ENCODE measurements around the gene ENPP1. TPM values are rescaled to one million over a fixed set of nuclear protein-coding genes. Genes with fewer than 3 reads are reported as not detected.
"Not testable (repeated sequence)": the region's sequence is repeated elsewhere in the genome, so short reads cannot be mapped to it uniquely, and the experiment has no call there.

Gene ENPP1
- total RNA-seq, 2 donors from 2014 or later, result 13.5 to 13.6 TPM

DNA sequence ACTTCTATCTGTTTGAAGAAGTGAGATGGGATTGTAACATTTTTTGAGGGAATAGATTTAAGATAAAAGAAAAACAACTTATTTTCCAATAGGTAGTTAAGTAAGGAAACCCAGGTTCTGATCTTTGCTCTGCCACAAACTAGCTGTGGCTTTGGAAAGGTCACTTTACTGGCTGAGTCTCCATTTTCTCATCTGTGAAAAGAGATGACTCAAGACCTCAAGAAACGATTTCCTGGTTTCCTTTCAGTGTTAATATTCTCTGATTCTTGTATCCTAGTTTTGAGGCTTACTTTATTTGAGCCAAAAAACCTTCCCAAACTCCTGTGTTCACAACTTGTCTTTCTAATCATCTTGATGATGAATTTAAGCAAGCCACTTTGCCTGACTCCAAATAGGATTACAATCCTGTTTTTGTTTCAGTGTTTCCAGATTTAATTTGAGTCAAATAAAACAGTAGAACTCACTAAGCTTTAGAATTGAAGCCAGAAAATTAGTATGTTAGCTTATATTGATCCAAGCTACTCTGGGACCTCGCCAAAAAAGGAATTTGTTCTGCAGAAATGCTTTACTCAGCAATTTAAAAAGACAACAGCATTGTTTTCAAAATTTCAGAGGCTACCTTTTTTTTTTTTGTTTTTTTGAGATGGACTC lies 51.1 kb downstream of the ENPP1 start:
- no peak for DNase-seq (ENCODE audit: low spot score)
- intact Hi-C loops (cut with DNase I), result no loop called here

- intact Hi-C loops (cut with DNase I); DNase-seq (ENCODE audit: low spot score): not testable (repeated sequence)
Observed at GRCh38 chr6:131859658-131860057, 51.8 kb downstream of the ENPP1 start.

GRCh38 chr6:131861381-131861780 lies 53.6 kb downstream of the ENPP1 start:
- intact Hi-C loops (cut with DNase I), result no loop called here
- no peak for DNase-seq (ENCODE audit: low spot score)

GRCh38 chr6:131862476-131862875 lies 54.7 kb downstream of the ENPP1 start:
- no peak for DNase-seq (ENCODE audit: low spot score)
- intact Hi-C loops (cut with DNase I), result no loop called here

GRCh38 chr6:131867744-131868143 lies 59.9 kb downstream of the ENPP1 start:
- no peak for DNase-seq (ENCODE audit: low spot score)
- intact Hi-C loops (cut with DNase I), result no loop called here

DNA sequence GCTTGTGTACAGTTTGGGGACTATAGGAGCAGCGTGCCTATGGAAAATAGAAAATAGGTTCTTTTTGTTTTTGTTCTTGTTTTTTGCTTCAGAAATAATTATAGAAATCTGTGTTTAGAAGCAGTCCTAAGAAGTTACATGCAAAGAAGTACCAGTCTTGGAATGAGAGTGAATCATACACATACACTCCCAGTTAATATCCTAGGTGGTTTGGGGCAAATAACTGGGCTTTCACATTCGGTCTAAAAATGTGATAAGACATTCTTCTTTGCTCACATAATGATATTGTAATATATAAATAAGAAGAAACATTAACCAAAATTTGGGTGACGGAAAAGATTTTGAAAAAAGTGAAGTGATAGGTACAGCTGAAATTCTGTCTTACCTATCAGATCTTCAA lies 61.0 kb downstream of the ENPP1 start:
- intact Hi-C loops (cut with DNase I), result no loop called here
- no peak for DNase-seq (ENCODE audit: low spot score)

DNA sequence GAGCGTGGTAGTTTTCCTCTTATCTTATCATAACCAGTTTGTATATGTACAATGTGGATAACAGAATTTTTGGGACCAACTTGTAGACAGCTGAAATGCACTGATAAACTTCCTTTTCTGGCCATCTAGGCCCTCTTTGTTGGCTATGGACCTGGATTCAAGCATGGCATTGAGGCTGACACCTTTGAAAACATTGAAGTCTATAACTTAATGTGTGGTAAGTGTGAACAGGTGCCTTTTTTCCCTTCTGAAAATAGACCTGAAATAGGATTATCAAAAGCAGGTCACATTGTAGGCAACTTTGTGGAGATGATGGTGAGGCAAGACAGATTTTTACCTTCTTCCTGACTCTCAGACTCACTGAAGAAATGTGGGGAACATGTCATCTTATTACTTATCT lies 67.8 kb downstream of the ENPP1 start:
- intact Hi-C loops (cut with DNase I), result no loop called here
- DNase-seq (ENCODE audit: low spot score), result no peak

- no peak for DNase-seq (ENCODE audit: low spot score)
- intact Hi-C loops (cut with DNase I), result no loop called here
Observed at GRCh38 chr6:131876545-131876944, 68.7 kb downstream of the ENPP1 start.

DNA sequence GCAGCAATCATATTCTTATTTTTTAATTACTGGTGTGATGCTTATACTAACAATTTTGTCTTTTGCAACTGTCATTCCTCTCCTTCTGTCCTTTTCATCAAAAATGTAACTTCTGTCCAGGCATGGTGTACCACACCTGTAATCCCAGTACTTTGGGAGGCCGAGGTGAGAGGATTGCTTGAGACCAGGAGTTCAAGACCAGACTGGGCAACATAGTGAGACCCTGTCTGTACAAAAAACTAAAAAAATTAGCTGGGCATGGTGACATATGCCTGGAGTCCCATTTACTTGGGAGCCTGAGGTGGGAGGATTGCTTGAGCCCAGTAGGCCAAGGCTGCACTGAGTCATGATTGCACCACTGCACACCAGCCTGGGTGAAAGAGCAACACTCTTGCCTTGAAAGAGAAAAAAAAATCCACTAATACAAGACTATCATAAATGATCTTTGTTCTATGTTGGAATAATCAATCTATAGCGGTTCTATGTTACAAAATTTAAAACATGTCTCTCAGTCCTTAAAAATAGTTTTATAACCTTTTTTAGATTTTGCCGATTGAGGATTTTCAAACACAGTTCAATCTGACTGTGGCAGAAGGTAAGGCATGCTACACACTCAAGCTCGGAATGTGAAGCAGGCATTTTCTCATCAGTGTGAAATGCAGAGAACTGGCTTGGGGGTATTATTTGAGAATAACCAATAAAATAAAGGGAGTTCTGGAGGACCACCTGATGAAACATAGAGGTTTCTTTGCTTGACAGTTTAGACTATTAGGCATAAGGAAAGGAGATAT lies 70.4 kb downstream of the ENPP1 start:
- DNase-seq (ENCODE audit: low spot score), result no peak
- intact Hi-C loops (cut with DNase I), result no loop called here

DNA sequence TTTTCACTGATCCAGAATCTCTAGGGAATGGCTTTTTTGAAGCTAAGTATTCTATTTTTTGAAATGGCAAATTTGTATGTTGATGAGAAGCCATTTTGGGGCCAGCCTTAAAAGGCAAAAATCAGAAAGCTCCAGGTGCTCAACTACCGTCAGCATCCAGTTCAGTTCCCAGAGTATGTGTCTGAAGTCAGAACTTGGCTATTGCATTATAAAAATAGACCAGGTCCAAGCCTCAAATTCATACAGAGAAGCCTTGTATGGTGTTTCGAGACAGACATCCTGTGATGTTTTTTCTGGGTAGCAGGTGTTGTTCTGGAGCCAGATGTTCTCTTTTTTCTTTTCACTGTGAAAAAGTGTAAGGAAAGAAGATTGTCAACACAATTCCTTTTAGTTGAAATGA lies 75.2 kb downstream of the ENPP1 start:
- intact Hi-C loops (cut with DNase I), result no loop called here

DNA sequence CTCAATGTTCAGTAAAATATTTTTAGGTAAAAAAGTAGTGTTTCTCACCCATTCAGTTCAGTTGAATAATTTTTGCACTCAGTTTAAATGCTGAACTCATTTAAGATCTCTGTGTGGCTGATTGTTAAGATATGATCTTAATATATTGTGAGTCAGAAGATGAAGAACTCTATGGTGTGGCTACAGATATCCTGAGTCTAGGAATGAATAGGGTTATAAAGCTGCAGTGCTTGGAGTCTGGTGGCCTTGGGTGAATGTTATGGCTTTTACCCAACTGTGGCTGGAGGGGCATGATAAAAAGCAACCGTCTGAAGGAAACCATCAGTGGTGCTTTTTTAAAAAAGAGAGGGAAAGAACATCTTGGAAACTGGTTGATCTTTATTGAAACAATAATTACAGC lies 77.4 kb downstream of the ENPP1 start:
- intact Hi-C loops (cut with DNase I), result no loop called here

More for the DNA sequence above, 75.2 kb downstream of the ENPP1 start:
- DNase-seq (ENCODE audit: low spot score), result no peak

GRCh38 chr6:131886517-131886916 lies 78.7 kb downstream of the ENPP1 start:
- intact Hi-C loops (cut with DNase I), result no loop called here
- no peak for DNase-seq (ENCODE audit: low spot score)

More for the DNA sequence above, 77.4 kb downstream of the ENPP1 start:
- DNase-seq (ENCODE audit: low spot score), result no peak

DNA sequence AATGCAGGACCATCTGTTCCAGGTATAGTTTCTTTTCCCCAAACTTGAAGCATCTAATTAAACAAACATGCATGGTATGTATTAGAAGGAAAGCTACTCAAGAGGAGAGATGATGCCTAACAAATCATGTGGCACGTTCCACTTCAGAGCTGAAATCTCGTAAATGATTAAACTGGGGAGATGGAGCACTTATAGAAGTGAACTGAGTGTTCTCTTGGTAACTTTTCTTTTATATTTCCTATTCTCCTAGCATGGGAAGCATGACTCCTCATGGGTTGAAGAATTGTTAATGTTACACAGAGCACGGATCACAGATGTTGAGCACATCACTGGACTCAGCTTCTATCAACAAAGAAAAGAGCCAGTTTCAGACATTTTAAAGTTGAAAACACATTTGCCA lies 82.3 kb downstream of the ENPP1 start:
- intact Hi-C loops (cut with DNase I), result no loop called here
- no peak for DNase-seq (ENCODE audit: low spot score)

DNA sequence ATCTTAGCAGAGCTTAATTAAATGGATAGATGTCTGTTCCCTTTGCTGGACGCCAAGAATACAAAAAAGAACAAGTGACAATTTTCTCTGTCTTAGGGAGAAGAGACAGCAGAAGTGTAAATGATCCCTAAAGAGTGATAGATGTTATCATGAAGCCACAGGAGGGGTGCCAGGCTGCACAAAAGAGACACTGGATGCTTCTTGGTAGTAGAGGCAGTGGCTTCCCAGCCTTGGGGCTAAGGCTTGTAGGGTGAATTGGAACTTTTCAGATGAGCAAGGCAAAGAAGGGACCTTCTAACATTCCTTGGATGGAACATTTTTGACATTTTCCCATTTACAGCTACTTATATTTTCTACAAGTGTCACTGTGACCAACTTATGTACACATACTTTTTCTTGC lies 85.4 kb downstream of the ENPP1 start:
- intact Hi-C loops (cut with DNase I), result no loop called here
- no peak for DNase-seq (ENCODE audit: low spot score)

- intact Hi-C loops (cut with DNase I), result no loop called here
- DNase-seq (ENCODE audit: low spot score), result no peak
Observed at GRCh38 chr6:131894493-131895424, 86.9 kb downstream of the ENPP1 start.

- intact Hi-C loops (cut with DNase I), result no loop called here
- DNase-seq (ENCODE audit: low spot score), result no peak
Observed at GRCh38 chr6:131897050-131897435, 89.2 kb downstream of the ENPP1 start.

DNA sequence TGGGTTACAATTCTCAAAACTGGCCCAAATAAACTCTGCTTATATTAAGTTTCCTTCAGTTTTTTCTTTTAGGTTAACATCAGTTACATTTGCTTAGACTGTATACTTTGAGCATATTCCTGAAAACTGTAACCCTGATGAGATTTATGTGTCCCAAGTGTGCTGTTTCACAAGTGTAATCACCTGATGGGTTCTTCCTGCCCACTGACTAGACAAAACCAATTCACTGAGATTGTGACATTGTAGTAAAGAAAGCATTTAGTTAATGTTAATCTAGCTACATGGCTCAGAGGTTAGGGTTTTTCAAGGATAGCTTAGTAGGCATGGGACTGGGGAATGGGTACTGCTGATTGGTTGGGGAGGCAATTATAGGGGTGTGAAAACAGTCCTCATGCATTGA lies 89.8 kb downstream of the ENPP1 start:
- no peak for DNase-seq (ENCODE audit: low spot score)
- intact Hi-C loops (cut with DNase I), result no loop called here

DNA sequence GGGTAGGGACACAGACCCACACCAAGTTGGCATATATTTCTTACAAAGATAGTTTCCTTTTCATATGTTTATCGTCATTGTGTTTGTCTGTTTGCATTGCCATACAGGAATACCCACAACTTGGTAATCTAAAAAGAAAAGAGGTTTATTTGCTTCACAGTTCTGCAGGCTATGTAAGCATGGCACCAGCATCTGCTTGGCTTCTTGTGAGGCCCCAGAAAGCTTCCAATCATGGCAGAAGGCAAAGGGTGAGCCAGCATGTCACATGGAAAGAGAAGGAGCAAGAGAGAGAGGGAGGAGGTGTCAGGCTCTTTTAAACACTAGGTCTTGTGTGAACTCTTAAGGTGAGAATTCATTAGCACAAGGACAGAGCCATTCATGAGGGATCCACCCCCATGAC lies 90.9 kb downstream of the ENPP1 start:
- intact Hi-C loops (cut with DNase I), result no loop called here
- DNase-seq (ENCODE audit: low spot score), result no peak

DNA sequence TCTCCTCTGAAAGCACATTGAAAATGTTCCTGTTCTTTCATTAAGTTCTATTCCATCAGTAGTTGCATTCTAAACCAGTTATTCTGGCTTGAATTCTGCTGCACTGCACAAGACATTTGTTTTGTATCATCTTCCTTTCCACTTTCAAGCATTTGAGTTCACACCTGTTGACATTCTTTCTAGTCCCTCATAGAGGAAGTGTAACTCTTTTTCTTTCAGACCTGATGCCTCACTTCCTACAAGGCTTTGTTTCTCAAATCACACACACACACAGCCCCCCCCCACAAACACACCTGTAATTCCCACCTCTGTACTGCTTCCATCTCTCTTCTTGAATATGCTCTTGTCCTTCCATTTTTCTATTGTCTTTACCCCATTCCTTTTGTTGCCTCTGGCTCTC lies 92.4 kb downstream of the ENPP1 start:
- DNase-seq (ENCODE audit: low spot score), result no peak
- intact Hi-C loops (cut with DNase I), result no loop called here

DNA sequence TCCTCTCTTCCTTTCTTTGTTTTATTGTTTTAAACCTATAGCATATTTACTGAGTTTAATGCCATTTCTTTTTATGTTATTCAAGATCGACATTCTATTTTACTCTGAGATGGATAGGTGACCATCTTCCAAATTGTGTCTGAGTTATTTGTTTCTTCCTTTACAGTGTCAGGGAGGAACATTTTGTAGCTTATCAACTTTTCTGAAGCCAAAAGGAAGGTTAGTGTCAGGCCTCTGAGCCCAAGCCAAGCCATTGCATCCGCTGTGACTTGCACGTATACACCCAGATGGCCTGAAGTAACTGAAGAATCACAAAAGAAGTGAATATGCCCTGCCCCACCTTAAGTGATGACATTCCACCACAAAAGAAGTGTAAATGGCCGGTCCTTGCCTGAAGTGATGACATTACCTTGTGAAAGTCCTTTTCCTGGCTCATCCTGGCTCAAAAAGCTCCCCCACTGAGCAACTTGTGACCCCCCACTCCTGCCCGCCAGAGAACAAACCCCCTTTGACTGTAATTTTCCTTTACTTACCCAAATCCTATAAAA lies 93.6 kb downstream of the ENPP1 start:
- intact Hi-C loops (cut with DNase I); DNase-seq (ENCODE audit: low spot score): not testable (repeated sequence)

Measured in posterior vena cava (tissue), 2 donors.